ENCODE data around the gene GRK5.
"Not testable (repeated sequence)": the region's sequence is repeated elsewhere in the genome, so short reads cannot be mapped to it uniquely, and the experiment has no call there.

Gene GRK5

DNA sequence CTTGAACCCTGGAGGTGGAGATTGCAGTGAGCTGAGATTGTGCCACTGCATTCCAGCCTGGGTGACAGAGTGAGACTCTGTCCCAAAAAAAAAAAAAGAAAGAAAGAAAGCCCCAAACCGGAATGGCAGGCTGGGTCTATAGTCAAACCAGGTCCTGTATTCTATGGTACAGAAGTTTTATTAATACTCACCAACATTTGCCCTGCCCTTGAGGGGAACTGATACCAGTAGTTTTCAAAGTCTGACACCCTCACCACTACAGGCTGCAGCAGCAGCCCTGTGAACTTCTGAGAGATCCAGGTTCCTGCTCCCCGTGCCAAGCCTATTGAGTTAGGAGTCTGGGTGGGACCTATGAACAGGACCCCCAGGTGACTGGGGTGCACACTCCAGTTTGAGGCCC lies 254.6 kb downstream of the GRK5 start:
- TF ChIP-seq, protein P1, sequence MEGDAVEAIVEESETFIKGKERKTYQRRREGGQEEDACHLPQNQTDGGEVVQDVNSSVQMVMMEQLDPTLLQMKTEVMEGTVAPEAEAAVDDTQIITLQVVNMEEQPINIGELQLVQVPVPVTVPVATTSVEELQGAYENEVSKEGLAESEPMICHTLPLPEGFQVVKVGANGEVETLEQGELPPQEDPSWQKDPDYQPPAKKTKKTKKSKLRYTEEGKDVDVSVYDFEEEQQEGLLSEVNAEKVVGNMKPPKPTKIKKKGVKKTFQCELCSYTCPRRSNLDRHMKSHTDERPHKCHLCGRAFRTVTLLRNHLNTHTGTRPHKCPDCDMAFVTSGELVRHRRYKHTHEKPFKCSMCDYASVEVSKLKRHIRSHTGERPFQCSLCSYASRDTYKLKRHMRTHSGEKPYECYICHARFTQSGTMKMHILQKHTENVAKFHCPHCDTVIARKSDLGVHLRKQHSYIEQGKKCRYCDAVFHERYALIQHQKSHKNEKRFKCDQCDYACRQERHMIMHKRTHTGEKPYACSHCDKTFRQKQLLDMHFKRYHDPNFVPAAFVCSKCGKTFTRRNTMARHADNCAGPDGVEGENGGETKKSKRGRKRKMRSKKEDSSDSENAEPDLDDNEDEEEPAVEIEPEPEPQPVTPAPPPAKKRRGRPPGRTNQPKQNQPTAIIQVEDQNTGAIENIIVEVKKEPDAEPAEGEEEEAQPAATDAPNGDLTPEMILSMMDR (conservative IDR thresholded peaks at IDR 0.05): no peak
- H3K27ac ChIP-seq: no peak overlapping the region

GRCh38 chr10:119462773-119463172 lies 255.4 kb downstream of the GRK5 start:
- TF ChIP-seq, protein P1 (conservative IDR thresholded peaks at IDR 0.05): no peak

GRCh38 chr10:119463195-119463594 lies 255.8 kb downstream of the GRK5 start:
- not testable (repeated sequence) for H3K27ac ChIP-seq

More at GRCh38 chr10:119462773-119463172, 255.4 kb downstream of the GRK5 start:
- H3K27ac ChIP-seq: no peak overlapping the region

DNA sequence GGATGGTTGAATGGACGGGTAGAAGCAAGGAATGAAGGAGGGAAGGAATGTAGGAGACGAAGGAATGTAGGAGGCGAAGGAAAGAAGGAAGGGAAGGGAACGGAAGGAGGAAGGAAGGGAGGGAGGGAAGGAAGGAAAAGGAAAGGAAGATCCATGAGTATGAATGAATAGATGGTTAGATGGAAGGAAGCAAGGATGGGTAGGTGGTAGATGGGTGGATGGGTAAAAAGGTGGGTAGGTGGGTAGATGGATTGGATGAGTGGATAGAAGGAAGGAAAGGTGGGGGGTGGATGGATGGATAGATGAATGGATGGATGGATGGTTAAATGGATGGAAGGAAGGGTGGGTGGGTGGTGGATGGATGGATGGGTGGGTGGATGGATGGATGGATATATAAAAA lies 257.7 kb downstream of the GRK5 start:
- no peak overlapping the region for H3K27ac ChIP-seq
- TF ChIP-seq, protein P1 (conservative IDR thresholded peaks at IDR 0.05): no peak

- TF ChIP-seq, protein P1 (conservative IDR thresholded peaks at IDR 0.05): no peak
- H3K27ac ChIP-seq: no peak overlapping the region
Observed at GRCh38 chr10:119466076-119466475, 258.7 kb downstream of the GRK5 start.

- H3K27ac ChIP-seq: no peak overlapping the region
- TF ChIP-seq, protein P1 (conservative IDR thresholded peaks at IDR 0.05): no peak
Observed at GRCh38 chr10:119466655-119467054, 259.3 kb downstream of the GRK5 start.

DNA sequence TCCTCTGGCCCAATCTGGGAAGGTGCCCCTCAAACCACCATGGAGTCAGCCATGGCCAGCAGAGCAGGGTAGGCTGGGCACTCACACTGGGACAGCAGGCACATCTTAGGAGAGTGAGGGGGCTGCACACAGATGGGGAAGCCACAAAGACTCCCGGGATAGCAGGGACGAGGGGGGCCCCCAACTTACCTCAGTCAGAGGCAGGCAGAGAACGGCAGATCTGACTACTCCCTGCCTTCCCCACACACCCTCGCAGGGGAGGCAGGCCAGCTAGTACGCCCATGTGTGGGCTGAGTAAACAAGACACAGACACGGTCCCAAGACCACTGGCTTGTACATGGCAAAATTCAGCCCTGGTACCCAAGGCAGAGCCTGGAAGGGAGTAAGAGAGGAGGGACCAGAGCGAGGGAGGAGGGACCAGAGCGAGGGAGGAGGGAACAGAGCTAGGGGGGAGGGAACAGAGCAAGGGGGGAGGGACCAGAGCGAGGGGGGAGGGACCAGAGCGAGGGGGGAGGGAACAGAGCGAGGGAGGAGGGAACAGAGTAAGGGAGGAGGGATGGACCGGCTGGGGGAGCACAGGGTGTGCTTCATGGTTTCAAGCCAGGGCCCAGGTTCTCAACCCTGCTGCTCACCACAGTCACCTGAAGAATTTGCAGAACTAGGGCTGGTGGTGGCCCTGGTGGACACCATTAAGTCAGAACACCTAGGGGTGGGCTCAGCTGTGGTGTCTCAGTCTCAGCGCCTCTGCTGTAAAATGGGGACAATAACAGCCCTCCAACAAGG lies 261.4 kb downstream of the GRK5 start:
- no peak overlapping the region for H3K27ac ChIP-seq
- TF ChIP-seq, protein P1 (conservative IDR thresholded peaks at IDR 0.05): no peak

- TF ChIP-seq, protein P1 (conservative IDR thresholded peaks at IDR 0.05): no peak
- H3K27ac ChIP-seq: no peak overlapping the region
Observed at GRCh38 chr10:119469325-119469707, 261.9 kb downstream of the GRK5 start.
